Sigmoid colon (tissue), 7 donors: Measurements from ENCODE around the gene PPP1R18. TPM values are rescaled to one million over a fixed set of nuclear protein-coding genes. Genes with fewer than 3 reads are reported as not detected.

Experiments
- DNase-seq: peaks from one replicate; pipeline ENCODE4 v3.0.0-alpha.2; 2019
- H3K27ac ChIP-seq, 4 donors: fragments of 200-600 bp; sonication (generic); one replicate each; pipeline ENCODE4 v1.5.1; 2016 to 2019; ENCODE audit warnings: mild to moderate bottlenecking in 1 of 4
- H3K27me3 ChIP-seq, 3 donors: fragments of 200-600 bp; sonication (generic); one replicate each; pipeline ENCODE4 v1.5.1; 2019; ENCODE audit warnings: mild to moderate bottlenecking in 1 of 3
- H3K36me3 ChIP-seq, 4 donors: fragments of 200-600 bp; sonication (generic); one replicate each; pipeline ENCODE4 v1.5.1; 2016 to 2019
- H3K4me1 ChIP-seq, 4 donors: fragments of 200-600 bp; sonication (generic); one replicate each; pipeline ENCODE4 v1.5.1; 2017 to 2019
- H3K4me3 ChIP-seq, 4 donors: fragments of 200-600 bp; sonication (generic); one replicate each; pipeline ENCODE4 v1.5.1; 2017 to 2019; ENCODE audit warnings: mild to moderate bottlenecking in 2 of 4, moderate library complexity in 1 of 4
- H3K9me3 ChIP-seq, 4 donors: fragments of 200-600 bp in 3 of 4; sonication (generic) in 3 of 4; one replicate each; pipeline versions ENCODE4 v1.5.1 to v1.6.1; 2013 to 2019
- CTCF ChIP-seq, 4 experiments: fragments of 450-650 bp in 3 of 4; fragments of 200-600 bp in 1 of 4; IDR thresholded peaks; one replicate each; pipeline ENCODE4 v1.5.1; 2016 to 2019; ENCODE audit warnings: antibody characterized with exemption in 4 of 4, mild to moderate bottlenecking in 3 of 4, moderate library complexity in 2 of 4
- EP300 ChIP-seq, 4 donors: sonication (generic); formaldehyde crosslinking; IDR thresholded peaks; one replicate each; pipeline ENCODE4 v1.6.1; 2017; ENCODE audit warnings: antibody characterized with exemption in 4 of 4
- POLR2A ChIP-seq, 2 donors: fragments of 450-650 bp; IDR thresholded peaks; one replicate each; pipeline ENCODE4 v1.6.1; 2016; ENCODE audit warnings: antibody characterized with exemption in 2 of 2, mild to moderate bottlenecking in 2 of 2, moderate library complexity in 2 of 2
- POLR2AphosphoS5 ChIP-seq, 4 donors: sonication (generic); formaldehyde crosslinking; IDR thresholded peaks; one replicate each; pipeline ENCODE4 v1.6.1; 2017; ENCODE audit warnings: antibody characterized with exemption in 4 of 4
- WGBS, 2 donors: extraction: QIAGEN DNeasy Blood & Tissue Kit; methylation state at CpG; one replicate each; pipeline ENCODE4 v1.1.7; 2013; 5-methylcytosine and 5-hydroxymethylcytosine counted together
- intact Hi-C: fragments of 100-400 bp; cut with DNase I; formaldehyde crosslinking; loops from one replicate; pipeline ENCODE4 v1.15.1; 2023
- polyA plus RNA-seq, 3 donors: library from polyadenylated mRNA; stranded (reverse); fragments of 200-250 nt; gene quantifications; one replicate each; pipeline ENCODE4 v1.2.3, GENCODE V29; 2013
- total RNA-seq, 4 donors: library from RNA; depleted of rRNA; stranded (reverse); fragments of >200 nt; gene quantifications; one replicate each; pipeline ENCODE4 v1.1.0, GENCODE V29; 2016
- donor health status: healthy with polysubstance abuse.
- donor health status: Bipolar disorder and iron deficiency.
- donor health status: healthy.

PPP1R18 gene
- total RNA-seq (10 to 100 TPM; 32.6 to 69.8 (median 39.0) TPM), polyA plus RNA-seq (10 to 100 TPM; 15.0 to 51.2 (median 27.6) TPM)

DNA sequence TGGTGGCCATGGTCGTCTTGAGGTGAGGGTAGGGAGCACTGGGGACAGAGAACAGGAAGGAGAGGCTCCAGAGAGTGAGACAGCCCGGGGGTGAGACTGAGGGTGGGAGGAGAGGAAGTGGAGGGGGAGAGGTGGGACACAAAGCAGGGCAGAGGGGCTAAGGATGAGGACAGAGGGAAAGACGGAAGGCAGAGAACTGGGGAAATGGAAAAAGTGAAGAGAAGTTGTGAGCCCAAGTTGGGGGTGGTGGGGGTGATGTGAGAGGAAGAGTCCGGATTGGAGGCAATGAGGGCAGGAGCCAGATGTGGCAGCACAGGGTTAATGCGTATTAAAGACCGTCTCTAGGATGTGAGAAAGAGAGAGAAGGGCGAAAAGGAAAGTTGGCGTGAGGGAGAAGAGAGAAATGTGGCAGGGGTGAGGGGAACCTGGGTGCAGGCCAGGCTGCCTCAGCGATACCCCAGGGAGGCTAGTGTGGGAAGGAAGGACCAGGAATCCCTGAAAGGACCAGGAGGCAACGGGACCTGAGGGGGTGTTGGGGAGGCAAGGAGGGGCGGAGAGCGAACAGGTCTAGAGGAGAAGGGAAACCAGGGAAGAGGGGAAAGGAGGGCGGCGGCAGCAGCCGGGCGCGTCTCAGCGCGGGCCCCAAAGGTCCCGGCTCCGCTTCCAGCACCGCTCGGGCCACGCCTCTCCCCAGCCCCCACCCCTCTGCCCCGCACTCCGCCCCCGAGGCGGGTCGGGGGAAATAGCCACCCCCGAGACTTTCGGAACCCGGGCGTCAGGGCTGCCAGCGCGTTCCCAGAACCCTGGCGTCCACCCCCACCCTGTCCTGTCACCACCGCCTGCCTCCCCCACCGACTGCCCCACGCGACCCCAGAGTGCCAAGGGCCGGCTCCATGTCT lies at the start of gene PPP1R18:
PPP1R18 (minus strand) TSS at position 637 of the 899 bp plus-strand sequence; CDS start at position 10, 627 bp downstream.
- H3K4me3 ChIP-seq, result peak within 1 kb of the TSS; percentile 63 to 87 (median 72)
- no peaks in the 10 kb centered on the region for H3K9me3 ChIP-seq
- intact Hi-C loops, result loop anchor here (1.0 to 2.0 kb wide), 2 partner anchors 34 to 69 kb away; partner anchors contain the start of genes MRPS18B, PPP1R10 and TUBB
- TF ChIP-seq CTCF (IDR thresholded peaks at IDR 0.05) (no peak), POLR2AphosphoS5 (IDR thresholded peaks at IDR 0.05) (peak; percentile 81 to 93 (median 92)), POLR2A (IDR thresholded peaks at IDR 0.05) (peak; percentile 67 to 79)
- peak; percentile 94 for DNase-seq
- 2 to 5% methylated on average over 41 of the region's 41 CpGs for WGBS, 2 donors
- no peaks in the 10 kb centered on the region for H3K36me3 ChIP-seq
- peaks cover 0 to 82% (median 78%) of the 10 kb centered on the region in 4 donors for H3K4me1 ChIP-seq
- no peaks in the 10 kb centered on the region for H3K27me3 ChIP-seq
- H3K27ac ChIP-seq, result peak within 1 kb of the TSS; percentile 94 to 99 (median 98)

GRCh38 chr6:30735668-30736314 lies 49.3 kb upstream of the PPP1R18 start:
- WGBS, 2 donors, result 77 to 91% methylated on average over 8 of the region's 8 CpGs
- intact Hi-C loops, result no loop called here
- Histone ChIP-seq H3K4me1 (peaks cover 0 to 37% (median 29%) of the 10 kb centered on the region in 4 donors), H3K4me3 (no peak overlapping the region), H3K9me3 (no peaks in the 10 kb centered on the region), H3K27ac (no peak overlapping the region), H3K36me3 (peaks cover 46 to 100% (median 51%) of the 10 kb centered on the region in 4 donors), H3K27me3 (no peaks in the 10 kb centered on the region)
- TF ChIP-seq POLR2AphosphoS5 (IDR thresholded peaks at IDR 0.05) (no peak), EP300 (IDR thresholded peaks at IDR 0.05) (no peak), CTCF (IDR thresholded peaks at IDR 0.05) (no peak), POLR2A (IDR thresholded peaks at IDR 0.05) (no peak)
- no peak for DNase-seq

DNA sequence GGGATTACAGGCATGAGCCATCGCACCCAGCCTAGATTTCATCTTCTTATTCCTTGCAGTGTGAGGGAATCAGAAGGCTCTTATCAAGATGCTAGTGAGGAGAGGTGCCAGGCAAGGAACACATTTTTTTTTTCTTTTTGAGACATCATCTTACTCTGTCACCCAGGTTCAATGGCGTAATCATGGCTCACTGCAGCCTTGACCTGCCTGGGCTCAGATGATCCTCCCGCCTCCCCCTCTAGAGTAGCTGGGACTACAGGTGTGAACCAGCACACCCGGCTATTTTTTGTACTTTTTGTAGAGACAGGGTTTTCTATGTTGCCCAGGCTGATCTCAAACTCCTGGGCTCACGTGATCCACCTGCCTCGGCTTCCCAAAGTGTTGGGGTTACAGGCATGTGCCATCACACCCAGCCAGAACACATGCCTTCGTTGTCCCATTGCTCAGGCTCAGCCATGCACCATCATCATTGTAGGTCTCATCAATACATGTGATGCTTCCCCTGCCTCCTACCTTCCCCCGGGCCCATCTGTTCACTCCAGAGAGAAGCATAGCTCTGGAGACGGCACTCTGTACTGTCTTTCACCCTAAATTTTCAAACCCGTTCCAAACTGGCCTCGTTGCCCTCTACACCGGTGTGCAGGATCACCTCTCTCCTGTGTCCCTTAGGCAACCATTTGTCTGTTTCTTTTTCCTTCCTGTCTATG lies 45.9 kb upstream of the PPP1R18 start:
- Histone ChIP-seq H3K36me3 (peaks cover 46 to 100% (median 56%) of the 10 kb centered on the region in 4 donors), H3K27me3 (no peaks in the 10 kb centered on the region), H3K27ac (no peak overlapping the region), H3K4me3 (no peak overlapping the region), H3K4me1 (peaks cover 0 to 24% (median 18%) of the 10 kb centered on the region in 4 donors), H3K9me3 (no peaks in the 10 kb centered on the region)
- no peak for DNase-seq
- intact Hi-C loops, result no loop called here
- WGBS, 2 donors, result 94 to 95% methylated on average over 12 of the region's 12 CpGs
- TF ChIP-seq POLR2AphosphoS5 (IDR thresholded peaks at IDR 0.05) (no peak), EP300 (IDR thresholded peaks at IDR 0.05) (no peak), CTCF (IDR thresholded peaks at IDR 0.05) (no peak), POLR2A (IDR thresholded peaks at IDR 0.05) (no peak)

DNA sequence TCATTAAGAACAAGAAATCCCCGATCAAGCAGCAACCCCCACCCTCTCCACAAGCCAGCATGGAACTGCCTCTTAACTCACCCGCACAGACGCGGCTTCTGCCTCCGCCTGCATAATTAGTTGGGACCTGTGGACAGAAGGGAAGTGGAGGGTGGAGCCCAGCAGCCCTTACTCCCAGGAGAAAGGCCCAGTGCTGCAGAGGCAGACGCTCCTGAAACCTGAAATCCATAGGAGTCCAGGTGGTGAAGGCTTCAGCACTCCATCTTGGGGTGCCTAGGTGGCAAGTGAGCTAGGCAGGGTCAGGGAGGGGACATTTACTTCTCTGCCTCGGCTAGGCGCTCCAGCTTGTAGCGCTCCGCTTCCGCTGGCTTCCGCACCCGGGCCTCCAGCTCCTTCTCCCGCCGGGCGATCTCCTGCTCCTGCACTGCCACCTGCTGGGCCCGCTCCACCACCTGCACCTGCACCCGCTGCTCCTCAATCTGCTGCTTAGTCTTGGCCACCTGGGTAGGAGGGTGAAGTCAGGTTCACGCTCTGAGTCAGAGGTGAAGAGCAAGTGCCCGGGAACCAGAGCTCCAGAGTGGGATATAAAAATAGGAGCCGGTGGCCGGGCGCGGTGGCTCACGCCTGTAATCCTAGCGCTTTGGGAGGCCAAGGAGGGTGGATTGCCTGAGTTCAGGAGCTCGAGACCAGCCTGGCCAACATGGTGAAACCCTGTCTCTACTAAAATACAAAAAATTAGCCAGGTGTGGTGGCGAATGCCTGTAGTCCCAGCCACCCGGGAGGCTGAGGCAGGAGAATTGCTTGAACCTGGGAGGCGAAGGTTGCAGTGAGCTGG lies 44.4 kb upstream of the PPP1R18 start:
- H3K27me3 ChIP-seq, result no peaks in the 10 kb centered on the region
- H3K36me3 ChIP-seq, result peaks cover 40 to 98% (median 56%) of the 10 kb centered on the region in 4 donors
- intact Hi-C loops, result no loop called here
- H3K4me1 ChIP-seq, result peaks cover 0 to 30% (median 16%) of the 10 kb centered on the region in 4 donors
- H3K4me3 ChIP-seq, result no peak overlapping the region
- peak overlapping the region; percentile 28 to 70 (median 66) for H3K27ac ChIP-seq
- DNase-seq, result peak; percentile 88
- WGBS, 2 donors, result 21 to 33% methylated on average over 30 of the region's 30 CpGs
- no peaks in the 10 kb centered on the region for H3K9me3 ChIP-seq
- TF ChIP-seq CTCF (IDR thresholded peaks at IDR 0.05), result peak; percentile 43 to 71 (median 58)
- TF ChIP-seq POLR2A (IDR thresholded peaks at IDR 0.05), result no peak
- TF ChIP-seq POLR2AphosphoS5 (IDR thresholded peaks at IDR 0.05), result peak in 1 of 4 donors; percentile 5
